Measurements from ENCODE around the gene CST9L.

DNA sequence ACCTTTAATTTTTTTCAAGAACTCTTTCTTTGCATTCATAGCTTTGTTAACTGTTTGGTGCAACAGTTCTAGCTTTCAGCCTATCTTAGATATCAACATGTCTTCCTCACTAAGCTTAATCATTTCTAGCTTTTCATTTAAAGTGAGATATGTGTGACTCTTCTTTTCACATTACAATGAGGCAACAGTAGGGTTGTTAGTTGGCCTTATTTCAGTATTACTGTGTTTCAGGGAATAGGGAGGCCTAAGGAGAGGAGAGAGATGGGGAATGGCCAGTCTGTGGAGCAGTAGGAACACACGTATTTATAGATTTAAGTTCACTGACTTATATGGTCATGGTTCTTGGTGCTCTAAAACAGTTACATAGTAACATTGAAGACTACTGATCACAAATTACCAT is 35.8 kb downstream of the CST9L start:
- TF ChIP-seq POLR2A (IDR thresholded peaks at IDR 0.05; ENCODE audit: insufficient read depth in 1 of 2, low read depth in 2 of 2, low read length in 2 of 2), result no peak
- TF ChIP-seq JUN (CRISPR knock-in tag; IDR thresholded peaks at IDR 0.05), result no peak
- no peak for TF ChIP-seq POLR2AphosphoS5 (IDR thresholded peaks at IDR 0.05; ENCODE audit: low read depth, low read length)
